IPS-18c (cell line): ENCODE data around the gene RBM39.
"Not testable (repeated sequence)": the region's sequence is repeated elsewhere in the genome, so short reads cannot be mapped to it uniquely, and the experiment has no call there.

ENCODE experiments used
- H3K4me3 ChIP-seq: 2 replicates; pipeline ENCODE4 v1.7.0; 2013; ENCODE audit warnings: low read depth, mild to moderate bottlenecking, low read length, moderate library complexity; ENCODE audit not compliant: insufficient read depth
- H3K9me3 ChIP-seq: one replicate; pipeline ENCODE4 v1.6.1; 2013; ENCODE audit warnings: mild to moderate bottlenecking, low read length, moderate library complexity; ENCODE audit not compliant: control insufficient read depth, insufficient read depth

Gene RBM39

GRCh38 chr20:35731862-35732643 lies 10.0 kb downstream of the RBM39 start:
- H3K4me3 ChIP-seq = no peak overlapping the region
- no peaks in the 10 kb centered on the region for H3K9me3 ChIP-seq

- H3K9me3 ChIP-seq = no peaks in the 10 kb centered on the region
- no peak overlapping the region for H3K4me3 ChIP-seq
Measured at GRCh38 chr20:35731469-35731788, 10.6 kb downstream of the RBM39 start.

GRCh38 chr20:35730583-35731468 lies 11.2 kb downstream of the RBM39 start:
- H3K4me3 ChIP-seq = no peak overlapping the region
- H3K9me3 ChIP-seq = no peaks in the 10 kb centered on the region

- no peaks in the 10 kb centered on the region for H3K9me3 ChIP-seq
- no peak overlapping the region for H3K4me3 ChIP-seq
Measured at GRCh38 chr20:35729836-35730582, 12.1 kb downstream of the RBM39 start.

GRCh38 chr20:35729283-35729807 lies 12.7 kb downstream of the RBM39 start:
- Histone ChIP-seq H3K4me3 (no peak overlapping the region), H3K9me3 (no peaks in the 10 kb centered on the region)

GRCh38 chr20:35726842-35727711 lies 15.0 kb downstream of the RBM39 start:
- Histone ChIP-seq H3K9me3 (no peaks in the 10 kb centered on the region), H3K4me3 (no peak overlapping the region)

GRCh38 chr20:35724321-35725230 lies 17.5 kb downstream of the RBM39 start:
- Histone ChIP-seq H3K4me3 (no peak overlapping the region), H3K9me3 (no peaks in the 10 kb centered on the region)

- not testable (repeated sequence) for H3K9me3 ChIP-seq, H3K4me3 ChIP-seq
Measured at GRCh38 chr20:35723652-35724320, 18.3 kb downstream of the RBM39 start.

GRCh38 chr20:35723275-35723639 lies 18.8 kb downstream of the RBM39 start:
- not testable (repeated sequence) for H3K9me3 ChIP-seq, H3K4me3 ChIP-seq

- H3K4me3 ChIP-seq = no peak overlapping the region
- H3K9me3 ChIP-seq = no peaks in the 10 kb centered on the region
Measured at GRCh38 chr20:35721621-35722020, 20.4 kb downstream of the RBM39 start.

GRCh38 chr20:35721219-35721618 lies 20.8 kb downstream of the RBM39 start:
- Histone ChIP-seq H3K4me3 (no peak overlapping the region), H3K9me3 (no peaks in the 10 kb centered on the region)

- no peak overlapping the region for H3K4me3 ChIP-seq
- H3K9me3 ChIP-seq = no peaks in the 10 kb centered on the region
Measured at GRCh38 chr20:35720165-35721123, 21.6 kb downstream of the RBM39 start.

- no peaks in the 10 kb centered on the region for H3K9me3 ChIP-seq
Measured at GRCh38 chr20:35719717-35720116, 22.3 kb downstream of the RBM39 start.

GRCh38 chr20:35718972-35719635 lies 23.0 kb downstream of the RBM39 start:
- Histone ChIP-seq H3K4me3 (no peak overlapping the region), H3K9me3 (no peaks in the 10 kb centered on the region)

More at GRCh38 chr20:35719717-35720116, 22.3 kb downstream of the RBM39 start:
- no peak overlapping the region for H3K4me3 ChIP-seq
